GM23338 (cell line): Measurements from ENCODE around the gene USP5. TPM values are rescaled to one million over a fixed set of nuclear protein-coding genes. Genes with fewer than 3 reads are reported as not detected.

Experiments used
- ATAC-seq: fragments of 200-7000 bp; cut with Tn5 transposase; 3 replicates; pipeline ENCODE4 v1.9.1; 2020
- DNase-seq: peaks from one replicate; pipeline ENCODE4 v3.0.0-alpha.2; 2015; ENCODE audit warnings: low spot score
- H2AFZ ChIP-seq: fragments of 200-600 bp; sonication (generic); 2 replicates; pipeline ENCODE4 v1.8.0; 2016; ENCODE audit warnings: antibody characterized with exemption, mild to moderate bottlenecking, moderate library complexity
- H3F3A ChIP-seq: fragments of 200-600 bp; sonication (generic); replicated peaks from 2 replicates; pipeline ENCODE4 v1.8.0; 2017; ENCODE audit warnings: antibody characterized with exemption, mixed run types, low read depth
- H3K27ac ChIP-seq: fragments of 200-600 bp; sonication (generic); 2 replicates; pipeline ENCODE4 v1.6.1; 2016; ENCODE audit warnings: low read depth
- H3K27me3 ChIP-seq: fragments of 200-600 bp; sonication (generic); 2 replicates; pipeline ENCODE4 v1.8.0; 2016; ENCODE audit warnings: mild to moderate bottlenecking, mixed run types, moderate library complexity; ENCODE audit not compliant: insufficient read depth
- H3K36me3 ChIP-seq: fragments of 200-600 bp; sonication (generic); 2 replicates; pipeline ENCODE4 v1.8.0; 2016; ENCODE audit warnings: mild to moderate bottlenecking; ENCODE audit not compliant: insufficient read depth
- H3K4me1 ChIP-seq: fragments of 200-600 bp; sonication (generic); 2 replicates; pipeline ENCODE4 v1.8.0; 2016; ENCODE audit warnings: mild to moderate bottlenecking, moderate library complexity; ENCODE audit not compliant: insufficient read depth
- H3K4me2 ChIP-seq: fragments of 200-600 bp; sonication (generic); 2 replicates; pipeline ENCODE4 v1.7.1; 2017; ENCODE audit warnings: mixed run types
- H3K4me3 ChIP-seq: fragments of 200-600 bp; sonication (generic); 2 replicates; pipeline ENCODE4 v1.6.1; 2016; ENCODE audit warnings: mixed run types
- H3K79me2 ChIP-seq: fragments of 200-600 bp; sonication (generic); replicated peaks from 2 replicates; pipeline ENCODE4 v1.8.0; 2017; ENCODE audit warnings: mild to moderate bottlenecking; ENCODE audit not compliant: insufficient read depth
- H3K9me2 ChIP-seq: fragments of 200-600 bp; sonication (generic); 2 replicates; pipeline ENCODE4 v1.8.0; 2017; ENCODE audit not compliant: insufficient read depth
- H4K20me1 ChIP-seq: fragments of 200-600 bp; sonication (generic); replicated peaks from 2 replicates; pipeline ENCODE4 v1.8.0; 2017; ENCODE audit warnings: mild to moderate bottlenecking; ENCODE audit not compliant: insufficient read depth
- H3K27ac Mint-ChIP-seq: 2 replicates; pipeline ENCODE4 v1.8.0; 2020; ENCODE audit warnings: inconsistent platforms, mild to moderate bottlenecking, moderate library complexity, mixed read lengths
- H3K27me3 Mint-ChIP-seq: 3 replicates; pipeline ENCODE4 v1.8.0; 2022; ENCODE audit warnings: low read depth, mild to moderate bottlenecking, moderate library complexity, mixed read lengths, inconsistent platforms; ENCODE audit not compliant: insufficient read depth, poor library complexity
- H3K36me3 Mint-ChIP-seq: 3 replicates; pipeline ENCODE4 v1.8.0; 2021; ENCODE audit warnings: low read depth, mild to moderate bottlenecking, inconsistent platforms, moderate library complexity, mixed read lengths
- H3K4me1 Mint-ChIP-seq: 3 replicates; pipeline ENCODE4 v1.8.0; 2020; ENCODE audit warnings: mild to moderate bottlenecking, inconsistent platforms, mixed read lengths
- H3K4me3 Mint-ChIP-seq: 3 replicates; pipeline ENCODE4 v1.8.0; 2021; ENCODE audit warnings: moderate library complexity, mild to moderate bottlenecking, inconsistent platforms, mixed read lengths
- H3K9me3 Mint-ChIP-seq: 3 replicates; pipeline ENCODE4 v1.8.0; 2020; ENCODE audit warnings: moderate library complexity, mild to moderate bottlenecking, inconsistent platforms, mixed read lengths
- ETS1 ChIP-seq: IDR thresholded peaks from 2 replicates; pipeline ENCODE4 v1.6.1; 2016; ENCODE audit warnings: antibody characterized with exemption
- EZH2phosphoT487 ChIP-seq: fragments of 200-600 bp; sonication (generic); IDR thresholded peaks from one replicate; pipeline ENCODE4 v1.8.1; 2018; ENCODE audit warnings: antibody characterized with exemption; ENCODE audit not compliant: unreplicated experiment
- NANOG ChIP-seq: IDR thresholded peaks from 2 replicates; pipeline ENCODE4 v1.6.1; 2016; ENCODE audit warnings: antibody characterized with exemption, borderline replicate concordance
- POLR2AphosphoS5 ChIP-seq: IDR thresholded peaks from 2 replicates; pipeline ENCODE4 v1.6.1; 2016; ENCODE audit warnings: antibody characterized with exemption, low read depth
- STAT1 ChIP-seq: IDR thresholded peaks from one replicate; pipeline ENCODE4 v1.6.1; 2016; ENCODE audit warnings: antibody characterized with exemption; ENCODE audit not compliant: unreplicated experiment
- ZNF114 ChIP-seq: fragments of 250-450 bp; sonication (Bioruptor Pico); IDR thresholded peaks from 2 replicates; pipeline ENCODE4 v1.5.0; 2020; ENCODE audit warnings: mild to moderate bottlenecking, moderate library complexity
- ZNF462 ChIP-seq: fragments of 250-450 bp; sonication (Bioruptor Pico); IDR thresholded peaks from 2 replicates; pipeline ENCODE4 v1.5.0; 2020; ENCODE audit warnings: mild to moderate bottlenecking, moderate library complexity
- polyA plus RNA-seq: library from polyadenylated mRNA; unstranded; fragments of >200 nt; fragmentation: Nextera tagmentation; extraction: Ambion mirVana; gene quantifications from 2 replicates; pipeline ENCODE4 v1.2.1, GENCODE V29; 2016
- total RNA-seq: library from RNA; depleted of rRNA; stranded (reverse); fragments of >200 nt; shearing (Covaris generic); gene quantifications from 2 replicates; pipeline ENCODE4 v1.2.3, GENCODE V29; 2014
- TF ChIP-seq, protein P1 (sequence below): IDR thresholded peaks from one replicate; pipeline ENCODE4 v1.6.1; 2018; ENCODE audit warnings: antibody characterized with exemption; ENCODE audit not compliant: unreplicated experiment
- TF ChIP-seq, protein P2 (sequence below), 2 experiments: fragments of 200-600 bp in 1 of 2; sonication (generic) in 1 of 2; conservative IDR thresholded peaks; 2 replicates each; pipeline versions ENCODE4 v1.5.1 to v1.6.1; 2016 to 2017; ENCODE audit warnings: antibody characterized with exemption in 2 of 2, low read depth in 2 of 2, mild to moderate bottlenecking in 2 of 2, moderate library complexity in 1 of 2

The USP5 gene
- total and polyA plus RNA-seq, 2 experiments from 2014 or later: 35.1 to 109 TPM

DNA sequence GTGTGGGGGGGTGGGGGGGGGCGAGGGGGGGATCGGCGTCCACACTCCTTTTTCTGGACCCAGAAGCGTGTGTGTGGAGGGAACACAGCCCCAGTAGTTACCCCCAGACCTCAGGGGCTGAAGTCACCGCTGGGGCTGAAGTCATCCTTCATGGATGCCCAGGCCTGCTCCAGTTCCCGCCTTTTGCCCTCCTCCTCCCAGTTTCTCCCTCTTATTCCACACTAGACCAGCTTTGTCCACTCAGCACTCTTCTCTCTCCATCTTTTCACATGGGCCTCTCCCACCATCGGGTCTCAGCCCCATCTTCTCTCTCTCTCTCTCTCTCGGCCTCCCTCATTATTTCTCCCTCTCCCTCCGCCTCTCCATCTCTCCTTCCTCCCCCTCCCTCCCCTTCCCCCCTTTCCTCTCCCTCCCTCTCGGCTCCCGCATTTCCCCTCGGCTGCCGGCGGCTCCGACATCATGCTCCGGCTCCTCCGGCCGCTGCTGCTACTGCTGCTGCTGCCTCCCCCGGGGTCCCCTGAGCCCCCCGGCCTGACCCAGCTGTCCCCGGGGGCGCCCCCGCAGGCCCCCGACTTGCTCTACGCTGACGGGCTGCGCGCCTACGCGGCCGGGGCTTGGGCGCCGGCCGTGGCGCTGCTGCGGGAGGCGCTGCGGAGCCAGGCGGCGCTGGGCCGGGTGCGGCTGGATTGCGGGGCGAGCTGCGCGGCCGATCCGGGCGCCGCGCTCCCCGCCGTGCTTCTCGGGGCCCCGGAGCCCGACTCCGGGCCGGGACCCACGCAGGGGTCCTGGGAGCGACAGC is 23.8 kb upstream of the USP5 start, which contains the start of gene P3H3:
P3H3 (plus strand) TSS at position 426 of the 799 bp plus-strand sequence; CDS start at position 460, 34 bp downstream.
- no peak for TF ChIP-seq ZNF114
- TF ChIP-seq EZH2phosphoT487: no peak
- TF ChIP-seq POLR2AphosphoS5: peak; percentile 59
- TF ChIP-seq NANOG: no peak
- TF ChIP-seq, protein P1, sequence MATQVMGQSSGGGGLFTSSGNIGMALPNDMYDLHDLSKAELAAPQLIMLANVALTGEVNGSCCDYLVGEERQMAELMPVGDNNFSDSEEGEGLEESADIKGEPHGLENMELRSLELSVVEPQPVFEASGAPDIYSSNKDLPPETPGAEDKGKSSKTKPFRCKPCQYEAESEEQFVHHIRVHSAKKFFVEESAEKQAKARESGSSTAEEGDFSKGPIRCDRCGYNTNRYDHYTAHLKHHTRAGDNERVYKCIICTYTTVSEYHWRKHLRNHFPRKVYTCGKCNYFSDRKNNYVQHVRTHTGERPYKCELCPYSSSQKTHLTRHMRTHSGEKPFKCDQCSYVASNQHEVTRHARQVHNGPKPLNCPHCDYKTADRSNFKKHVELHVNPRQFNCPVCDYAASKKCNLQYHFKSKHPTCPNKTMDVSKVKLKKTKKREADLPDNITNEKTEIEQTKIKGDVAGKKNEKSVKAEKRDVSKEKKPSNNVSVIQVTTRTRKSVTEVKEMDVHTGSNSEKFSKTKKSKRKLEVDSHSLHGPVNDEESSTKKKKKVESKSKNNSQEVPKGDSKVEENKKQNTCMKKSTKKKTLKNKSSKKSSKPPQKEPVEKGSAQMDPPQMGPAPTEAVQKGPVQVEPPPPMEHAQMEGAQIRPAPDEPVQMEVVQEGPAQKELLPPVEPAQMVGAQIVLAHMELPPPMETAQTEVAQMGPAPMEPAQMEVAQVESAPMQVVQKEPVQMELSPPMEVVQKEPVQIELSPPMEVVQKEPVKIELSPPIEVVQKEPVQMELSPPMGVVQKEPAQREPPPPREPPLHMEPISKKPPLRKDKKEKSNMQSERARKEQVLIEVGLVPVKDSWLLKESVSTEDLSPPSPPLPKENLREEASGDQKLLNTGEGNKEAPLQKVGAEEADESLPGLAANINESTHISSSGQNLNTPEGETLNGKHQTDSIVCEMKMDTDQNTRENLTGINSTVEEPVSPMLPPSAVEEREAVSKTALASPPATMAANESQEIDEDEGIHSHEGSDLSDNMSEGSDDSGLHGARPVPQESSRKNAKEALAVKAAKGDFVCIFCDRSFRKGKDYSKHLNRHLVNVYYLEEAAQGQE: no peak
- TF ChIP-seq STAT1: no peak
- TF ChIP-seq, protein P2, sequence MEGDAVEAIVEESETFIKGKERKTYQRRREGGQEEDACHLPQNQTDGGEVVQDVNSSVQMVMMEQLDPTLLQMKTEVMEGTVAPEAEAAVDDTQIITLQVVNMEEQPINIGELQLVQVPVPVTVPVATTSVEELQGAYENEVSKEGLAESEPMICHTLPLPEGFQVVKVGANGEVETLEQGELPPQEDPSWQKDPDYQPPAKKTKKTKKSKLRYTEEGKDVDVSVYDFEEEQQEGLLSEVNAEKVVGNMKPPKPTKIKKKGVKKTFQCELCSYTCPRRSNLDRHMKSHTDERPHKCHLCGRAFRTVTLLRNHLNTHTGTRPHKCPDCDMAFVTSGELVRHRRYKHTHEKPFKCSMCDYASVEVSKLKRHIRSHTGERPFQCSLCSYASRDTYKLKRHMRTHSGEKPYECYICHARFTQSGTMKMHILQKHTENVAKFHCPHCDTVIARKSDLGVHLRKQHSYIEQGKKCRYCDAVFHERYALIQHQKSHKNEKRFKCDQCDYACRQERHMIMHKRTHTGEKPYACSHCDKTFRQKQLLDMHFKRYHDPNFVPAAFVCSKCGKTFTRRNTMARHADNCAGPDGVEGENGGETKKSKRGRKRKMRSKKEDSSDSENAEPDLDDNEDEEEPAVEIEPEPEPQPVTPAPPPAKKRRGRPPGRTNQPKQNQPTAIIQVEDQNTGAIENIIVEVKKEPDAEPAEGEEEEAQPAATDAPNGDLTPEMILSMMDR (conservative IDR thresholded peaks at IDR 0.05; ENCODE audit: low read depth in 2 of 2): no peak; a peak in 1 of 4 replicates
- no peak for TF ChIP-seq ZNF462 (CRISPR knock-in tag)
- no peak for TF ChIP-seq ETS1
- H3K27me3 Mint-ChIP-seq: peaks cover 23% of the 10 kb centered on the region
- H2AFZ ChIP-seq: peak within 1 kb of the TSS; percentile 63

More for the DNA sequence above, 23.8 kb upstream of the USP5 start, which contains the start of gene P3H3:
- peaks cover 41% of the 10 kb centered on the region for H3K4me1 Mint-ChIP-seq
- Histone ChIP-seq H3K27me3 (peaks cover 33% of the 10 kb centered on the region), H3K4me2 (peak within 1 kb of the TSS; percentile 96), H3K4me3 (peak within 1 kb of the TSS; percentile 98), H3K9me2 (no peaks in the 10 kb centered on the region), H3K79me2 (peaks cover 9% of the 10 kb centered on the region), H3F3A (peaks cover 16% of the 10 kb centered on the region), H3K27ac (peak within 1 kb of the TSS; percentile 59; the same call in 1 of the 2 replicates), H3K4me1 (peaks cover 29% of the 10 kb centered on the region), H3K36me3 (peaks cover 3% of the 10 kb centered on the region; the same call in 1 of the 2 replicates), H4K20me1 (no peaks in the 10 kb centered on the region)
- peaks cover 34% of the 10 kb centered on the region for H3K36me3 Mint-ChIP-seq
- DNase-seq (peak; percentile 86), ATAC-seq (peak; percentile 8)
- peak within 1 kb of the TSS; percentile 96 for H3K4me3 Mint-ChIP-seq
- no peaks in the 10 kb centered on the region for H3K9me3 Mint-ChIP-seq
- H3K27ac Mint-ChIP-seq: peak within 1 kb of the TSS; percentile 93
